HG02870 (cell line): ENCODE data around the gene STEAP2.

Source experiments
- ATAC-seq: cut with Tn5 transposase; IDR thresholded peaks from one replicate; pipeline ENCODE4 v1.9.1; 2021; ENCODE audit warnings: mild to moderate bottlenecking, moderate library complexity; ENCODE audit not compliant: unreplicated experiment

Gene STEAP2

GRCh38 chr7:90267263-90267858, 55.8 kb downstream of the STEAP2 start:
- no peak for ATAC-seq

GRCh38 chr7:90269163-90269562, 57.6 kb downstream of the STEAP2 start:
- no peak for ATAC-seq

DNA sequence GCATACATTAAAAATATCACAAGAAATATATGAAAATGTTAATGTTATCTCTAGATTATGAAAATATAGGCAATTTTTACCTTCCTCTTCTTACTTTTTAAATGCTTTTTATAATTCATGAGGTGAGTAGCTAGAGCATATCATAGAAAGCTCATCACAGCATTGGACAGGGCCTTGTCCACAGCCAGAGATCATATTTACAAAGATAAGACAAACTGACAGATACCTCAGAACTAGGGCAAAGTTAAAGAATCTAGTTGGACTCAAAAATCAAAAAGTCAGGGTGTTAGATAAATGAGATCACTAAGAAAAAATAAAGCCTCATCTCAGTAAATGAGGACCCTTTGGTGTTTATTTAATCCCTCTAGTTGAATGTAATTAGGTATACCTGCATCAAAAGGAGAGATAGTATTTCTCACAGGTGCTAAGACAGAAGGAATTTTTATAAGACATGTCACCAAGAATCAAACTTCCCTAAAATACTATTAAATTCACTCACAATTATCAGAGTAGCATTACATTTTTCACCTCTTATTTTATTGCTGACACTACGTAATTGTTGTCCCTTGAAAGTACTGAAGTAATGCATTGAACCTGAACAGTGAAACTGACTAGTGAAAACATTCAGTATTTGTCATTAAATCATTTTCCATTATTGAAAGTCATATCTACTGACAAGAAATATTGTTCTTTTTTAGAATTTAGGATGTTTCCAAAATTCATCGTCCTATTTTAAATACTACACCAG, 59.1 kb downstream of the STEAP2 start:
- ATAC-seq: no peak

DNA sequence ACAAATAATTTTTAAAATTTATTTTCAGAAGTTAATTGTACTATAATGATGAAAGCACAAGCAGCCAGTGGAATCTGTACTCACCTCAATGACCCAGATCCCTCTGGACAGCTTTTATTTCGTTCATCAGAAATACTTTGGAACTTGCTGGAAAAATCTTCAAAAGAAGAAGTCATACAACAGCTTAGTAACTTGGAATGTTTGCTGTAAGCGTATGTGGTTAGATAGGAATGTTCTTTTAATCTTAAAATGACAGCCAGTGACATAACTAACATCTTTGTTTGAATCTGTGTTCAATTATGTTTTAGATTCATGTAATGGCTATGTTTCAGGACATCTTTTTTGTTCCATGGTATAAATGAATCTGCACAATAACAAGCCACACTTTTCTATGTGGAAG, 60.2 kb downstream of the STEAP2 start:
- ATAC-seq: no peak

DNA sequence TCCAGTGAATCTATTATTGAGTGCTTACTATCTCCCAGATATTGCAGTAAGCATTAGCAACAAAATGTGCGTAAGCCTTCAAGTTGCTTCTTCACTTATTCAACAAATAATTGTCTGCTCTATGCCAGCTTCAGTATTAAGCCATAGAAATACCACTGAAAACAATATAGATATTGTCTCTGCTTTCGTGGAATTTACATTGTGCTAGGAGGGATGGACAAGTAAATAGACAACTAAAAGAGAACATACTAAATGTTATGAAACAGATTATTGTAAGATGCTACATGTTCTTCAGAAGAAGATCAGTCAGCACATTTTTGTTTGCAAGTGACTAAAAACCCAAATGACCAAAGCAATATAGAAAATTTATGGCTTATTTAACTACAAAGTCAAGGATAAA, 60.7 kb downstream of the STEAP2 start:
- ATAC-seq: no peak

- ATAC-seq: no peak
These were observed 62.6 kb downstream of the STEAP2 start for GRCh38 chr7:90274161-90274560.

DNA sequence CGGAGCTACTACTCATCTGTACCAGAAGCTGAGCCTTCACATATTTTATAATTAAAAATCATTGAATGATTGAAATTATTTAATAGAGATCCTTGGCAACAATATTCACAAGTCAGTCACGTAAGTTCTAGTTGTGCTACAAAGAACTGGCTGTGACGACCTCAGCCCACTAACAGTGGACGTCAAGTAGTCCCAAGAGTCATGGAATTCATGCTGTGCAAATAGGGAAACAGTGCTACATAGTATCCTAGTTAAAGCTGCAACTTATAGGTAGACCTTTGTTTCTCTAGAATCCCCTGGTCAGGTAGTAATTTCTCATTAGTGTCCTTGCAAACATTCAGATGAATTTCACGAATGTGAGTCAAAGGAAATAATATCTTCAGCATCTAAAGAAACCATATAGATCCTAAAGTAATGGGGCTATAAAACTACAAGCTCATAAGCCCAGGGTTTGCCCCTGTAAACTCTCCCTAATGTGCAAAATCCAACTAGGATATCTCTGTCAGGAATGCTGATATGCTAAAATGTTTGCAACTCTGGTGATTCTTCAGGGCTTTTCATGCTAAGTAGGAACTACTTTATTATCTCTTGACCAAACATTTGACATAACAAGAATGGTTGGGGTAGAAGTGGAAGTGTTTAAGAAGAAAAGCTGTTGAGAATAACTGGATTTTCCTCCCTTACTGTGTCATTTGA, 64.6 kb downstream of the STEAP2 start:
- ATAC-seq: no peak
